Activated CD4-positive, alpha-beta T cell treated with anti-CD3 and anti-CD28 coated beads, Interleukin-10, Interleukin-2, amounts not matched to agents 100 ng/mL and 50 ng/mL, durations not matched to agents 16 hours and 8 hours (primary cell): ENCODE results near the gene AUTS2.
"Not testable (repeated sequence)": the region's sequence is repeated elsewhere in the genome, so short reads cannot be mapped to it uniquely, and the experiment has no call there.

Source experiments
- DNase-seq: peaks from one replicate; pipeline ENCODE4 v3.0.0-alpha.2; 2020

The AUTS2 gene

GRCh38 chr7:69768986-69769595, 170.8 kb downstream of the AUTS2 start:
- no peak for DNase-seq

- DNase-seq: no peak
These were observed 171.6 kb downstream of the AUTS2 start for GRCh38 chr7:69769826-69770225.

GRCh38 chr7:69770613-69771012, 172.3 kb downstream of the AUTS2 start:
- DNase-seq: no peak

- no peak for DNase-seq
These were observed 174.6 kb downstream of the AUTS2 start for GRCh38 chr7:69772718-69773436.

GRCh38 chr7:69773535-69774225, 175.4 kb downstream of the AUTS2 start:
- DNase-seq: no peak

GRCh38 chr7:69775231-69775771, 177.0 kb downstream of the AUTS2 start:
- DNase-seq: no peak

GRCh38 chr7:69776611-69777010, 178.3 kb downstream of the AUTS2 start:
- DNase-seq: no peak

- DNase-seq: no peak
These were observed 179.9 kb downstream of the AUTS2 start for GRCh38 chr7:69778138-69778537.

- no peak for DNase-seq
These were observed 182.1 kb downstream of the AUTS2 start for GRCh38 chr7:69780379-69780778.

- no peak for DNase-seq
These were observed 183.2 kb downstream of the AUTS2 start for GRCh38 chr7:69781412-69781846.

- DNase-seq: no peak
These were observed 184.8 kb downstream of the AUTS2 start for GRCh38 chr7:69782917-69783684.

GRCh38 chr7:69786130-69786529, 187.9 kb downstream of the AUTS2 start:
- not testable (repeated sequence) for DNase-seq

- DNase-seq: no peak
These were observed 188.6 kb downstream of the AUTS2 start for GRCh38 chr7:69786730-69787395.

- no peak for DNase-seq
These were observed 189.6 kb downstream of the AUTS2 start for GRCh38 chr7:69787736-69788431.

- no peak for DNase-seq
These were observed 191.3 kb downstream of the AUTS2 start for GRCh38 chr7:69789563-69789962.

GRCh38 chr7:69790977-69791724, 192.9 kb downstream of the AUTS2 start:
- DNase-seq: no peak

GRCh38 chr7:69791739-69792138, 193.5 kb downstream of the AUTS2 start:
- DNase-seq: no peak

GRCh38 chr7:69795932-69796331, 197.7 kb downstream of the AUTS2 start:
- no peak for DNase-seq

- no peak for DNase-seq
These were observed 198.1 kb downstream of the AUTS2 start for GRCh38 chr7:69796416-69796815.

GRCh38 chr7:69799048-69799697, 200.9 kb downstream of the AUTS2 start:
- DNase-seq: no peak
